ENCODE data around the gene EGLN3.

DNA sequence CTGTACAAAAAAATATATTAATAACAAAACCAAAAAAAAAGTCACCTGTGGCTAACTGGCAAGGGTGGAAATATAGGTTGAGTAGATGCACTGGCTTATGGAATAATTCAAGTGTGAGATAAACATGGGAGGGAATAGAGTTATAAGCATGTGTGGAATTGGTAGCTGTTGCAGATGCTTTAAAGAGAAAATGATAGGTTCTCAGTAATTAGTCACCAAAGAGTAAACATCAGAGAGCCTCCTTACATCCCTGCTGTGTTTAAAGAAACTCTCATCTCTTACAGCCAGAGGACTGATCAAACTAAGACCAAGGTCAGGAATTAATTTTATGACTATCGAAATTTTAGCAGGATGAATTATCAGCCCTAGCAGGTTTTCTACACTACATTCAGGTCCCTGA is 70.5 kb downstream of the EGLN3 start:
- TF ChIP-seq, protein P1, sequence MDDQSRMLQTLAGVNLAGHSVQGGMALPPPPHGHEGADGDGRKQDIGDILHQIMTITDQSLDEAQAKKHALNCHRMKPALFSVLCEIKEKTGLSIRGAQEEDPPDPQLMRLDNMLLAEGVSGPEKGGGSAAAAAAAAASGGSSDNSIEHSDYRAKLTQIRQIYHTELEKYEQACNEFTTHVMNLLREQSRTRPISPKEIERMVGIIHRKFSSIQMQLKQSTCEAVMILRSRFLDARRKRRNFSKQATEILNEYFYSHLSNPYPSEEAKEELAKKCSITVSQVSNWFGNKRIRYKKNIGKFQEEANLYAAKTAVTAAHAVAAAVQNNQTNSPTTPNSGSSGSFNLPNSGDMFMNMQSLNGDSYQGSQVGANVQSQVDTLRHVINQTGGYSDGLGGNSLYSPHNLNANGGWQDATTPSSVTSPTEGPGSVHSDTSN (CRISPR knock-in tag; IDR thresholded peaks at IDR 0.05): no peak
- TF ChIP-seq ZNF274 (IDR thresholded peaks at IDR 0.05; ENCODE audit: low read length) (no peak), ZNF274 (tag by site-specific recombination; IDR thresholded peaks at IDR 0.05; ENCODE audit: borderline replicate concordance) (no peak), ZNF155 (tag by site-specific recombination; IDR thresholded peaks at IDR 0.05) (no peak), ZNF548 (tag by site-specific recombination; IDR thresholded peaks at IDR 0.05) (no peak), GLIS2 (tag by site-specific recombination; IDR thresholded peaks at IDR 0.05) (no peak), ZNF114 (tag by site-specific recombination; IDR thresholded peaks at IDR 0.05) (no peak), ZBTB8A (tag by site-specific recombination; IDR thresholded peaks at IDR 0.05) (no peak), ZNF223 (tag by site-specific recombination; IDR thresholded peaks at IDR 0.05) (no peak), GFI1B (tag by site-specific recombination; IDR thresholded peaks at IDR 0.05) (no peak), ZNF426 (tag by site-specific recombination; IDR thresholded peaks at IDR 0.05) (no peak), ZNF433 (tag by site-specific recombination; IDR thresholded peaks at IDR 0.05; ENCODE audit: low read depth) (no peak)
- TF ChIP-seq, protein P2, sequence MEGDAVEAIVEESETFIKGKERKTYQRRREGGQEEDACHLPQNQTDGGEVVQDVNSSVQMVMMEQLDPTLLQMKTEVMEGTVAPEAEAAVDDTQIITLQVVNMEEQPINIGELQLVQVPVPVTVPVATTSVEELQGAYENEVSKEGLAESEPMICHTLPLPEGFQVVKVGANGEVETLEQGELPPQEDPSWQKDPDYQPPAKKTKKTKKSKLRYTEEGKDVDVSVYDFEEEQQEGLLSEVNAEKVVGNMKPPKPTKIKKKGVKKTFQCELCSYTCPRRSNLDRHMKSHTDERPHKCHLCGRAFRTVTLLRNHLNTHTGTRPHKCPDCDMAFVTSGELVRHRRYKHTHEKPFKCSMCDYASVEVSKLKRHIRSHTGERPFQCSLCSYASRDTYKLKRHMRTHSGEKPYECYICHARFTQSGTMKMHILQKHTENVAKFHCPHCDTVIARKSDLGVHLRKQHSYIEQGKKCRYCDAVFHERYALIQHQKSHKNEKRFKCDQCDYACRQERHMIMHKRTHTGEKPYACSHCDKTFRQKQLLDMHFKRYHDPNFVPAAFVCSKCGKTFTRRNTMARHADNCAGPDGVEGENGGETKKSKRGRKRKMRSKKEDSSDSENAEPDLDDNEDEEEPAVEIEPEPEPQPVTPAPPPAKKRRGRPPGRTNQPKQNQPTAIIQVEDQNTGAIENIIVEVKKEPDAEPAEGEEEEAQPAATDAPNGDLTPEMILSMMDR (tag by site-specific recombination; IDR thresholded peaks at IDR 0.05): no peak

Data from HEK293 (cell line).